ENCODE data around the gene PRIM2.
"Not testable (repeated sequence)": the region's sequence is repeated elsewhere in the genome, so short reads cannot be mapped to it uniquely, and the experiment has no call there.

The PRIM2 gene

GRCh38 chr6:57445790-57446468 lies 128.5 kb downstream of the PRIM2 start:
- DNase-seq (ENCODE audit: low read depth in 2 of 2): not testable (repeated sequence)

- not testable (repeated sequence) for DNase-seq (ENCODE audit: low read depth in 2 of 2)
Measured at GRCh38 chr6:57449496-57450066, 132.2 kb downstream of the PRIM2 start.

GRCh38 chr6:57459781-57460180 lies 142.4 kb downstream of the PRIM2 start:
- DNase-seq (ENCODE audit: low read depth in 2 of 2): not testable (repeated sequence)

GRCh38 chr6:57461022-57461421 lies 143.6 kb downstream of the PRIM2 start:
- DNase-seq (ENCODE audit: low read depth in 2 of 2): not testable (repeated sequence)

- not testable (repeated sequence) for DNase-seq (ENCODE audit: low read depth in 2 of 2)
Measured at GRCh38 chr6:57463809-57464208, 146.4 kb downstream of the PRIM2 start.

- DNase-seq (ENCODE audit: low read depth in 2 of 2): not testable (repeated sequence)
Measured at GRCh38 chr6:57465968-57466367, 148.5 kb downstream of the PRIM2 start.

- no peak for DNase-seq (ENCODE audit: low read depth in 2 of 2)
Measured at GRCh38 chr6:57469072-57469471, 151.6 kb downstream of the PRIM2 start.

- not testable (repeated sequence) for DNase-seq (ENCODE audit: low read depth in 2 of 2)
Measured at GRCh38 chr6:57470148-57470547, 152.7 kb downstream of the PRIM2 start.

- DNase-seq (ENCODE audit: low read depth in 2 of 2): not testable (repeated sequence)
Measured at GRCh38 chr6:57471314-57471864, 154.0 kb downstream of the PRIM2 start.

- DNase-seq (ENCODE audit: low read depth in 2 of 2): not testable (repeated sequence)
Measured at GRCh38 chr6:57472861-57473362, 155.5 kb downstream of the PRIM2 start.

GRCh38 chr6:57474862-57475475 lies 157.5 kb downstream of the PRIM2 start:
- DNase-seq (ENCODE audit: low read depth in 2 of 2): not testable (repeated sequence)

GRCh38 chr6:57475656-57476055 lies 158.2 kb downstream of the PRIM2 start:
- not testable (repeated sequence) for DNase-seq (ENCODE audit: low read depth in 2 of 2)

- DNase-seq (ENCODE audit: low read depth in 2 of 2): not testable (repeated sequence)
Measured at GRCh38 chr6:57480194-57480593, 162.8 kb downstream of the PRIM2 start.

- DNase-seq (ENCODE audit: low read depth in 2 of 2): not testable (repeated sequence)
Measured at GRCh38 chr6:57481121-57481520, 163.7 kb downstream of the PRIM2 start.

GRCh38 chr6:57482471-57482870 lies 165.0 kb downstream of the PRIM2 start:
- not testable (repeated sequence) for DNase-seq (ENCODE audit: low read depth in 2 of 2)

GRCh38 chr6:57486494-57487081 lies 169.2 kb downstream of the PRIM2 start:
- DNase-seq (ENCODE audit: low read depth in 2 of 2): not testable (repeated sequence)

GRCh38 chr6:57488551-57488950 lies 171.1 kb downstream of the PRIM2 start:
- DNase-seq (ENCODE audit: low read depth in 2 of 2): not testable (repeated sequence)

GRCh38 chr6:57489887-57490286 lies 172.5 kb downstream of the PRIM2 start:
- not testable (repeated sequence) for DNase-seq (ENCODE audit: low read depth in 2 of 2)

GRCh38 chr6:57491795-57492194 lies 174.4 kb downstream of the PRIM2 start:
- not testable (repeated sequence) for DNase-seq (ENCODE audit: low read depth in 2 of 2)

GRCh38 chr6:57496251-57496650 lies 178.8 kb downstream of the PRIM2 start:
- DNase-seq (ENCODE audit: low read depth in 2 of 2): not testable (repeated sequence)

- not testable (repeated sequence) for DNase-seq (ENCODE audit: low read depth in 2 of 2)
Measured at GRCh38 chr6:57500368-57501021, 183.1 kb downstream of the PRIM2 start.
